K562 (cell line): ENCODE results near the gene DHX29. TPM values are rescaled to one million over a fixed set of nuclear protein-coding genes. Genes with fewer than 3 reads are reported as not detected.
A peak's percentile ranks its signal among the peaks of the same experiment; 100 is the strongest.

Experiments used
- ARNT ChIP-seq, 2 experiments: fragments of 450-650 bp; IDR thresholded peaks; 2 replicates each; pipeline ENCODE4 v1.6.1; 2016; ENCODE audit warnings: mild to moderate bottlenecking in 1 of 2
- BRD4 ChIP-seq: fragments of 200-600 bp; sonication (generic); IDR thresholded peaks from 2 replicates; pipeline ENCODE4 v1.6.1; 2017; ENCODE audit warnings: inconsistent platforms
- C11orf30 ChIP-seq: fragments of 450-650 bp; IDR thresholded peaks from 2 replicates; pipeline ENCODE4 v1.6.1; 2016; ENCODE audit warnings: low read depth, mild to moderate bottlenecking
- CC2D1A ChIP-seq: fragments of 450-650 bp; IDR thresholded peaks from 2 replicates; pipeline ENCODE4 v1.6.1; 2017; ENCODE audit warnings: mild to moderate bottlenecking
- EWSR1 ChIP-seq: fragments of 450-650 bp; IDR thresholded peaks from 2 replicates; pipeline ENCODE4 v1.6.1; 2018; ENCODE audit warnings: borderline replicate concordance, mild to moderate bottlenecking, low read depth, moderate library complexity; ENCODE audit not compliant: partially characterized antibody
- FUS ChIP-seq: fragments of 200-400 bp; formaldehyde crosslinking; optimal IDR thresholded peaks from 2 replicates; pipeline ENCODE3; 2017; ENCODE audit warnings: low read depth, low read length
- GABPB2 ChIP-seq: fragments of 250-450 bp; sonication (Bioruptor Pico); conservative IDR thresholded peaks from 2 replicates; pipeline ENCODE4 v1.5.1; 2021; ENCODE audit warnings: mild to moderate bottlenecking
- KDM5B ChIP-seq: fragments of 200-600 bp; sonication (generic); IDR thresholded peaks from 2 replicates; pipeline ENCODE4 v1.6.1; 2012; ENCODE audit warnings: low read depth, mild to moderate bottlenecking, moderate library complexity, low read length, control low read depth, inconsistent platforms; ENCODE audit not compliant: insufficient replicate concordance
- MYBL2 ChIP-seq, 2 experiments: fragments of 450-650 bp in 1 of 2; sonication (generic) in 1 of 2; formaldehyde crosslinking in 1 of 2; IDR thresholded peaks; 2 replicates each; pipeline versions ENCODE4 v1.6.1 to v1.8.1; 2017 to 2022; ENCODE audit warnings: borderline replicate concordance in 1 of 2, inconsistent platforms in 1 of 2, low read depth in 1 of 2, mild to moderate bottlenecking in 1 of 2, missing genetic modification reagents in 1 of 2, moderate library complexity in 1 of 2
- NFYB ChIP-seq: IDR thresholded peaks from 2 replicates; pipeline ENCODE4 v1.6.1; 2011; ENCODE audit warnings: mild to moderate bottlenecking, moderate library complexity; ENCODE audit not compliant: insufficient read length; ENCODE audit errors: extremely low read depth
- PHF8 ChIP-seq: fragments of 200-600 bp; sonication (generic); IDR thresholded peaks from 2 replicates; pipeline ENCODE4 v1.6.1; 2012; ENCODE audit warnings: mixed run types, mild to moderate bottlenecking, inconsistent platforms, low read length, moderate library complexity, borderline replicate concordance
- POLR2B ChIP-seq: fragments of 450-650 bp; IDR thresholded peaks from 2 replicates; pipeline ENCODE4 v1.6.1; 2018; ENCODE audit warnings: low read depth; ENCODE audit not compliant: partially characterized antibody
- POLR2H ChIP-seq: IDR thresholded peaks from 2 replicates; pipeline ENCODE4 v1.6.1; 2016; ENCODE audit warnings: missing genetic modification characterization, low read depth, mild to moderate bottlenecking, control low read depth, missing compliant biosample characterization, moderate library complexity
- SAP30 ChIP-seq: fragments of 200-600 bp; sonication (generic); IDR thresholded peaks from 2 replicates; pipeline ENCODE4 v1.6.1; 2012; ENCODE audit warnings: borderline replicate concordance, low read depth, mild to moderate bottlenecking, moderate library complexity, low read length, control low read depth, inconsistent platforms; ENCODE audit not compliant: insufficient read depth, poor library complexity, severe bottlenecking
- SMARCC2 ChIP-seq: fragments of 450-650 bp; IDR thresholded peaks from 2 replicates; pipeline ENCODE4 v1.6.1; 2017; ENCODE audit warnings: antibody characterized with exemption, moderate library complexity, mild to moderate bottlenecking, low read depth
- SMARCE1 ChIP-seq: fragments of 450-650 bp; IDR thresholded peaks from 2 replicates; pipeline ENCODE4 v1.7.1; 2016; ENCODE audit warnings: mild to moderate bottlenecking
- TBP ChIP-seq: optimal IDR thresholded peaks from 2 replicates; pipeline ENCODE3; 2011; ENCODE audit warnings: low read depth, low read length, improper control_type of control experiment
- ZBTB11 ChIP-seq, 3 experiments: fragments of 200-800 bp in 1 of 3; fragments of 250-450 bp in 1 of 3; fragments of 450-650 bp in 1 of 3; sonication (Bioruptor Pico) in 1 of 3; sonication (Bioruptor generic) in 1 of 3; formaldehyde crosslinking in 1 of 3; IDR thresholded peaks; 2 replicates each; pipeline versions ENCODE4 v1.6.1 to v1.8.0; 2016 to 2022; ENCODE audit warnings: mild to moderate bottlenecking in 2 of 3, missing genetic modification characterization in 2 of 3, missing compliant biosample characterization in 1 of 3, moderate library complexity in 1 of 3
- ZKSCAN1 ChIP-seq: fragments of 150-350 bp; IDR thresholded peaks from 2 replicates; pipeline ENCODE4 v1.6.1; 2016; ENCODE audit warnings: low read depth, low read length
- ZNF24 ChIP-seq: fragments of 450-650 bp; IDR thresholded peaks from 2 replicates; pipeline ENCODE4 v1.6.1; 2016
- ZNF277 ChIP-seq: fragments of 250-450 bp; sonication (Bioruptor Pico); IDR thresholded peaks from 2 replicates; pipeline ENCODE4 v1.8.0; 2022; ENCODE audit warnings: inconsistent platforms, mild to moderate bottlenecking, moderate library complexity, borderline replicate concordance
- ZNF57 ChIP-seq: fragments of 450-650 bp; formaldehyde crosslinking; IDR thresholded peaks from 2 replicates; pipeline ENCODE4 v1.4.0; 2020; ENCODE audit warnings: mild to moderate bottlenecking, moderate library complexity
- polyA plus RNA-seq, 8 experiments: library from polyadenylated mRNA; depleted of rRNA in 4 of 8; stranded (reverse) in 5 of 8; unstranded in 3 of 8; fragments of >200 nt; fragmentation: Nextera tagmentation in 2 of 8; fragmentation: Illumina TruSeq in 1 of 8; extraction: Ambion mirVana in 2 of 8; extraction: Trizol in 1 of 8; gene quantifications; 2 replicates each; pipeline versions ENCODE4 v1.2.1 to v1.2.3, GENCODE V29; 2011 to 2014; ENCODE audit warnings: inconsistent platforms in 1 of 8, missing spikeins in 1 of 8
- total RNA-seq, 7 experiments: library from RNA; depleted of rRNA in 6 of 7; stranded (reverse); fragments of >200 nt in 6 of 7; fragmentation: Illumina TruSeq in 2 of 7; extraction: Trizol in 2 of 7; gene quantifications; 2 replicates each; pipeline versions ENCODE4 v1.2.1 to v1.2.3, GENCODE V29; 2011 to 2021; ENCODE audit warnings: low replicate concordance in 1 of 7

Gene DHX29
- total and polyA plus RNA-seq, 9 of the 15 experiments (the other 6 are each of a cell fraction or from before 2014, with no cell fraction given), result 7.5 to 42.1 (median 25.0) TPM

GRCh38 chr5:55307383-55308253 lies at the start of gene DHX29, which contains the start of gene MTREX (continued):
- TF ChIP-seq ZNF277 (no peak), CC2D1A (no peak), ZNF24 (no peak), SAP30 (peak; percentile 57), ZBTB11 (CRISPR knock-in tag; IDR thresholded peaks at IDR 0.05) (peak in 1 of 3 experiments; percentile 38; a peak in 1 of 6 replicates), FUS (no peak), POLR2B (peak; percentile 84), MYBL2 (IDR thresholded peaks at IDR 0.05; ENCODE audit: low read depth) (no peak), MYBL2 (CRISPR knock-in tag; IDR thresholded peaks at IDR 0.05; ENCODE audit: borderline replicate concordance) (no peak), EWSR1 (no peak), SMARCC2 (peak; percentile 41; the same call in 1 of the 2 replicates), GABPB2 (CRISPR knock-in tag) (no peak), KDM5B (peak; percentile 90), ARNT (IDR thresholded peaks at IDR 0.05) (peak; percentile 16 to 55; a peak in 2 of 4 replicates), ZKSCAN1 (peak; percentile 18; the same call in 1 of the 2 replicates), PHF8 (peak; percentile 83), NFYB (peak; percentile 73), TBP (peak; percentile 95), POLR2H (peak; percentile 80), SMARCE1 (peak; percentile 46; the same call in 1 of the 2 replicates), C11orf30 (peak; percentile 75), ZNF57 (no peak), BRD4 (0 out of 2 replicates have a peak, but pooled peaks have one; percentile 87)
